Neuronal stem cell (in vitro differentiated cells): ENCODE results near the gene OPRD1.
A peak's percentile ranks its signal among the peaks of the same experiment; 100 is the strongest.

Experiments used
- DNase-seq: peaks from one replicate; pipeline ENCODE4 v3.0.0-alpha.2; 2013; ENCODE audit warnings: low spot score
- H2AFZ ChIP-seq: one replicate; pipeline ENCODE4 v1.6.1; 2013; ENCODE audit warnings: mild to moderate bottlenecking, low read length, inconsistent platforms
- H2AK5ac ChIP-seq: 2 replicates; pipeline ENCODE4 v1.6.1; 2013; ENCODE audit warnings: low read depth, mild to moderate bottlenecking, inconsistent platforms, low read length, moderate library complexity, mixed read lengths
- H2BK120ac ChIP-seq: 2 replicates; pipeline ENCODE4 v1.6.1; 2013; ENCODE audit warnings: low read depth, mild to moderate bottlenecking, inconsistent platforms, low read length, moderate library complexity, mixed read lengths
- H2BK12ac ChIP-seq: one replicate; pipeline ENCODE4 v1.6.1; 2013; ENCODE audit warnings: low read length, inconsistent platforms
- H2BK15ac ChIP-seq: 2 replicates; pipeline ENCODE4 v1.6.1; 2013; ENCODE audit warnings: mild to moderate bottlenecking, low read length, inconsistent platforms, mixed read lengths
- H2BK5ac ChIP-seq: one replicate; pipeline ENCODE4 v1.6.1; 2013; ENCODE audit warnings: inconsistent platforms, mild to moderate bottlenecking, low read length, moderate library complexity
- H3K14ac ChIP-seq: one replicate; pipeline ENCODE4 v1.6.1; 2013; ENCODE audit warnings: low read length, inconsistent platforms
- H3K18ac ChIP-seq: 2 replicates; pipeline ENCODE4 v1.6.1; 2013; ENCODE audit warnings: low read length, inconsistent platforms
- H3K23ac ChIP-seq: 2 replicates; pipeline ENCODE4 v1.6.1; 2013; ENCODE audit warnings: low read depth, mild to moderate bottlenecking, mixed read lengths, low read length, inconsistent platforms; ENCODE audit not compliant: poor library complexity
- H3K27ac ChIP-seq: replicated peaks from 3 replicates; pipeline ENCODE4 v1.5.1; 2013; ENCODE audit warnings: low read length, inconsistent platforms
- H3K27me3 ChIP-seq, 3 experiments: 2 replicates each; pipeline ENCODE4 v1.6.1; 2013; ENCODE audit warnings: low read length in 3 of 3, mild to moderate bottlenecking in 2 of 3, inconsistent platforms in 1 of 3, low read depth in 1 of 3, mixed read lengths in 1 of 3, moderate library complexity in 1 of 3; ENCODE audit not compliant: control insufficient read depth in 3 of 3, insufficient read depth in 3 of 3
- H3K36me3 ChIP-seq, 2 donors: replicated peaks in 1 of 2; 2 replicates each; pipeline ENCODE4 v1.6.1; 2013; ENCODE audit warnings: low read length in 2 of 2; ENCODE audit not compliant: control insufficient read depth in 2 of 2, insufficient read depth in 2 of 2
- H3K4ac ChIP-seq: 2 replicates; pipeline ENCODE4 v1.6.1; 2013; ENCODE audit warnings: inconsistent platforms, mild to moderate bottlenecking, low read length, moderate library complexity
- H3K4me1 ChIP-seq, 2 donors: 1 replicate in 1 of 2; 2 replicates in 1 of 2; pipeline ENCODE4 v1.6.1; 2013; ENCODE audit warnings: low read length in 2 of 2, low read depth in 1 of 2; ENCODE audit not compliant: control insufficient read depth in 2 of 2, insufficient read depth in 1 of 2
- H3K4me2 ChIP-seq: one replicate; pipeline ENCODE4 v1.6.1; 2013; ENCODE audit warnings: mild to moderate bottlenecking, low read length, inconsistent platforms; ENCODE audit not compliant: insufficient read depth, poor library complexity, severe bottlenecking
- H3K4me3 ChIP-seq, 2 donors: 2 replicates each; pipeline ENCODE4 v1.5.1; 2013; ENCODE audit warnings: low read length in 2 of 2, mild to moderate bottlenecking in 2 of 2, inconsistent platforms in 1 of 2, moderate library complexity in 1 of 2
- H3K79me1 ChIP-seq: one replicate; pipeline ENCODE4 v1.6.1; 2013; ENCODE audit warnings: low read depth, mild to moderate bottlenecking, inconsistent platforms, low read length, moderate library complexity
- H3K9ac ChIP-seq: one replicate; pipeline ENCODE4 v1.6.1; 2013; ENCODE audit warnings: mild to moderate bottlenecking, low read depth, low read length, inconsistent platforms; ENCODE audit not compliant: poor library complexity
- H3K9me3 ChIP-seq, 2 donors: replicated peaks in 1 of 2; 2 replicates each; pipeline versions ENCODE3 to v1.6.1; 2013; ENCODE audit warnings: low read length in 2 of 2, mild to moderate bottlenecking in 2 of 2, inconsistent platforms in 1 of 2, low read depth in 1 of 2, mixed read lengths in 1 of 2, moderate library complexity in 1 of 2; ENCODE audit not compliant: control insufficient read depth in 2 of 2, insufficient read depth in 1 of 2
- H4K8ac ChIP-seq: one replicate; pipeline ENCODE4 v1.6.1; 2013; ENCODE audit warnings: low read depth, mild to moderate bottlenecking, inconsistent platforms, low read length, moderate library complexity
- H4K91ac ChIP-seq: one replicate; pipeline ENCODE4 v1.6.1; 2013; ENCODE audit warnings: low read length, low read depth, mild to moderate bottlenecking, inconsistent platforms; ENCODE audit not compliant: poor library complexity
- WGBS, 2 donors: extraction: QIAGEN DNeasy Blood & Tissue Kit; methylation state at CpG; one replicate each; pipeline ENCODE4 v1.1.7; 2013; ENCODE audit warnings: missing lambda C conversion rate in 2 of 2, mixed read lengths in 1 of 2; ENCODE audit not compliant: insufficient read length in 2 of 2, insufficient replicate concordance in 1 of 2; ENCODE audit errors: extremely low coverage in 2 of 2; 5-methylcytosine and 5-hydroxymethylcytosine counted together

The OPRD1 gene

GRCh38 chr1:28773105-28773504 is 38.9 kb upstream of the OPRD1 start:
- no CpG with 5 or more reads among the region's 3 CpGs for WGBS, 2 donors
- H3K9me3 ChIP-seq: peaks cover 0 to 3% of the 10 kb centered on the region in 2 donors
- peaks cover 16 to 76% of the 10 kb centered on the region in 2 donors for H3K36me3 ChIP-seq
- no peak overlapping the region for H3K4me3 ChIP-seq
- H2BK12ac ChIP-seq: no peak overlapping the region
- no peaks in the 10 kb centered on the region for H3K79me1 ChIP-seq
- H2BK5ac ChIP-seq: no peak overlapping the region
- H2AFZ ChIP-seq: no peak overlapping the region
- H2BK15ac ChIP-seq: no peak overlapping the region
- no peak overlapping the region for H2BK120ac ChIP-seq
- no peaks in the 10 kb centered on the region for H3K27me3 ChIP-seq
- H3K9ac ChIP-seq: no peak overlapping the region
- no peak overlapping the region for H3K14ac ChIP-seq
- H4K91ac ChIP-seq: no peak overlapping the region
- H2AK5ac ChIP-seq: no peak overlapping the region
- no peak overlapping the region for H3K18ac ChIP-seq
- no peak overlapping the region for H3K4ac ChIP-seq
- no peak overlapping the region for H4K8ac ChIP-seq
- no peaks in the 10 kb centered on the region for H3K4me1 ChIP-seq
- H3K27ac ChIP-seq: no peak overlapping the region
- no peak overlapping the region for H3K23ac ChIP-seq
- DNase-seq: no peak
- no peak overlapping the region for H3K4me2 ChIP-seq

- no peak overlapping the region for H4K8ac ChIP-seq
- no peak overlapping the region for H3K23ac ChIP-seq
- H2BK15ac ChIP-seq: no peak overlapping the region
- peak overlapping the region; percentile 78 for H3K4ac ChIP-seq
- H3K27ac ChIP-seq: no peak overlapping the region
- H3K27me3 ChIP-seq: no peaks in the 10 kb centered on the region
- no peak overlapping the region for H2AK5ac ChIP-seq
- no peak overlapping the region for H2AFZ ChIP-seq
- H3K9me3 ChIP-seq: peaks cover 0 to 3% of the 10 kb centered on the region in 2 donors
- H3K9ac ChIP-seq: no peak overlapping the region
- H4K91ac ChIP-seq: no peak overlapping the region
- DNase-seq: no peak
- H3K4me3 ChIP-seq: peak overlapping the region in 1 of 2 donors; percentile 61
- H2BK120ac ChIP-seq: no peak overlapping the region
- H3K79me1 ChIP-seq: no peaks in the 10 kb centered on the region
- H3K4me1 ChIP-seq: no peaks in the 10 kb centered on the region
- H3K36me3 ChIP-seq: peaks cover 14 to 53% of the 10 kb centered on the region in 2 donors
- H3K4me2 ChIP-seq: no peak overlapping the region
- WGBS, 2 donors: no CpG with 5 or more reads among the region's 39 CpGs
- no peak overlapping the region for H3K18ac ChIP-seq
- H3K14ac ChIP-seq: no peak overlapping the region
- H2BK5ac ChIP-seq: no peak overlapping the region
- H2BK12ac ChIP-seq: no peak overlapping the region
These were observed 36.6 kb upstream of the OPRD1 start for GRCh38 chr1:28775121-28775942.

GRCh38 chr1:28776341-28776740 is 35.6 kb upstream of the OPRD1 start:
- DNase-seq: no peak
- Histone ChIP-seq H3K9me3 (peaks cover 0 to 3% of the 10 kb centered on the region in 2 donors), H2BK15ac (no peak overlapping the region), H2BK120ac (no peak overlapping the region), H3K79me1 (no peaks in the 10 kb centered on the region), H3K18ac (no peak overlapping the region), H3K23ac (no peak overlapping the region), H3K9ac (no peak overlapping the region), H2BK12ac (no peak overlapping the region), H2BK5ac (no peak overlapping the region), H4K8ac (no peak overlapping the region), H3K36me3 (peaks cover 8 to 43% of the 10 kb centered on the region in 2 donors), H3K4me2 (no peak overlapping the region), H3K27me3 (no peaks in the 10 kb centered on the region), H3K4me1 (no peaks in the 10 kb centered on the region), H3K4ac (no peak overlapping the region), H3K27ac (no peak overlapping the region), H3K4me3 (no peak overlapping the region), H2AK5ac (no peak overlapping the region), H3K14ac (no peak overlapping the region), H4K91ac (no peak overlapping the region), H2AFZ (no peak overlapping the region)
- no CpG with 5 or more reads among the region's 17 CpGs for WGBS, 2 donors

GRCh38 chr1:28778021-28778420 is 33.9 kb upstream of the OPRD1 start:
- H4K91ac ChIP-seq: no peak overlapping the region
- H3K79me1 ChIP-seq: no peaks in the 10 kb centered on the region
- DNase-seq: no peak
- no peaks in the 10 kb centered on the region for H3K4me1 ChIP-seq
- no peak overlapping the region for H3K27ac ChIP-seq
- H3K4me3 ChIP-seq: no peak overlapping the region
- H3K36me3 ChIP-seq: peaks cover 6 to 26% of the 10 kb centered on the region in 2 donors
- no peak overlapping the region for H3K4ac ChIP-seq
- H2BK15ac ChIP-seq: no peak overlapping the region
- H3K18ac ChIP-seq: no peak overlapping the region
- H2AK5ac ChIP-seq: no peak overlapping the region
- H3K14ac ChIP-seq: no peak overlapping the region
- H2AFZ ChIP-seq: no peak overlapping the region
- H4K8ac ChIP-seq: no peak overlapping the region
- no peak overlapping the region for H3K9ac ChIP-seq
- H3K4me2 ChIP-seq: no peak overlapping the region
- WGBS, 2 donors: no CpG with 5 or more reads among the region's 2 CpGs
- H3K23ac ChIP-seq: no peak overlapping the region
- no peak overlapping the region for H2BK12ac ChIP-seq
- peaks cover 0 to 3% of the 10 kb centered on the region in 2 donors for H3K9me3 ChIP-seq
- no peak overlapping the region for H2BK5ac ChIP-seq
- H3K27me3 ChIP-seq: no peaks in the 10 kb centered on the region
- no peak overlapping the region for H2BK120ac ChIP-seq
